ENCODE data around the gene QRICH2.
"Not testable (repeated sequence)": the region's sequence is repeated elsewhere in the genome, so short reads cannot be mapped to it uniquely, and the experiment has no call there.

Gene QRICH2

GRCh38 chr17:76264755-76265623, 43.1 kb downstream of the QRICH2 start, which contains the start of gene UBALD2:
Gene UBALD2, plus strand, starts transcription at chr17:76265348. Its CDS starts 158 bp downstream, at chr17:76265506.
- peak; percentile 100 for DNase-seq

DNA sequence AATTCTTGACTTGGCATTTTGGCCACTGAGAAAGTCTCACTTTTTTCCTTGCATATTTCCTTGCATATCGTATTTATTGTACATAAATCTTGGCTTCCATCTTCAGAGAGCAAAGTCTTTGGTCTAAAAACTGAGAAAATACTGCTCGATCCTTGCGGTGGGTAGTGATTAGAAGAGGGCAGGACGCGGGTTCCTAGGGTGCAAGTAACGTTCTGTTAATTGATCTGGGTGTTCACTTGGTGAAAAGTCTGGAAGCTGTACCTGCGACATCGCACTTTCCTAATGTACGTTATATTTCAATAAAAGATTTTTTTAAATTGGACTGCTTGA, 43.7 kb downstream of the QRICH2 start:
- no peak for DNase-seq

DNA sequence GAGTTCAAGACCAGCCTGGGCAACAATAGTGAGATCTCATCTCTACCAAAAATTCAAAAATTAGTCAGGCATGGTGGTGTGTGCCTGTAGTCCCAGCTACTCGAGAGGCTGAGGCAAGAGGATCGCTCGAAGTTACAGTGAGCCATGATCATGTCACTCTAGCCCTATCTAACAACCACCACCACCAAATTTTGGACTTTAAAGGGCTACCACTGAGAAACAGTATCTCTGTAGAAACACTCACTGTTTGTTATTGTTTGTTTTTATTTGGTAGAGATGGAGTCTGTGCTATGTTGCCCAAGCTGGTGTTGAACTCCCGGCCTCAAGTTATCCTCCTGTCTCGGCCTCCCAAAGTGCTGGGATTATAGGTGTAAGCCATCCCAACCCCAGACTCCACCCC, 44.2 kb downstream of the QRICH2 start:
- no peak for DNase-seq

GRCh38 chr17:76262732-76263344, 45.2 kb downstream of the QRICH2 start:
- no peak for DNase-seq

GRCh38 chr17:76261421-76262215, 46.5 kb downstream of the QRICH2 start:
- DNase-seq, result peak; percentile 23

GRCh38 chr17:76260669-76261068, 47.4 kb downstream of the QRICH2 start:
- DNase-seq, result no peak

DNA sequence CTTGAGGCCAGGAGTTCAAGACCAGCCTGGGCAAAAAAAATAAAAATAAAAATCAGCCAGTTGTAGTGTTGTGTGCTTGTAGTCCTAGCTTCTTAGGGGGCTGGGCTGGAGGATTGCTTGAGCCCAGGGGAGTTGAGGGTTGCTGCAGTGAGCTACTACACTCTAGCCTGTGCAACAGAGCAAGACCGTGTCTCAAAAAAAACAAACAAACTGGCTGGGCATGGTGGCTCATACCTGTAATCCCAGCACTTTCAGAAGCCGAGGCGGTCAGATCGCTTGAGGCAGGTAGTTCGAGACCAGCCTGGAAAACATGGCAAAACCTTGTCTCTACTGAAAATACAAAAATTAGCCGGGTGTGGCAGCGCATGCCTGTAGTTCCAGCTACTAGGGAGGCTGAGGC, 47.9 kb downstream of the QRICH2 start:
- DNase-seq, result no peak

GRCh38 chr17:76256430-76257050, 51.5 kb downstream of the QRICH2 start:
- DNase-seq, result not testable (repeated sequence)

- DNase-seq, result no peak
These were observed 52.2 kb downstream of the QRICH2 start for GRCh38 chr17:76255801-76256429.

DNA sequence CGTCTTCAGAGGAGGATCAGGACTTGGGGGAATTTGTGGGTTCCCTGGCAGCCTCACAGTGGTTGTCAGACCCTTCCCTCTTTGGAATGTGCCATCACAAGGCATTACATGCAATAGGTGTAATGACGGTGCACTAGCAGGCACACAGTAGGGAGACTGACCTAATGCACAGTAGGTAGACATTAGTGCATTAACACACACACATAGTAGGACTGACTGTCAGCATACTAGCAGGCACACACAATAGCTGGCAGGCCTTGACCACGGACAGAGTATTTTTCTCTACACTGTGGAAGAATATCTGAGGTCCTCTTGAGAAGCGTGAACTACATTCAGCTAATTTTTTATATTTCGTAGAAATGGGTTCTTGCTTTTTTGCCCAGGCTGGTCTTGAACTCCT, 53.8 kb downstream of the QRICH2 start:
- DNase-seq, result no peak

DNA sequence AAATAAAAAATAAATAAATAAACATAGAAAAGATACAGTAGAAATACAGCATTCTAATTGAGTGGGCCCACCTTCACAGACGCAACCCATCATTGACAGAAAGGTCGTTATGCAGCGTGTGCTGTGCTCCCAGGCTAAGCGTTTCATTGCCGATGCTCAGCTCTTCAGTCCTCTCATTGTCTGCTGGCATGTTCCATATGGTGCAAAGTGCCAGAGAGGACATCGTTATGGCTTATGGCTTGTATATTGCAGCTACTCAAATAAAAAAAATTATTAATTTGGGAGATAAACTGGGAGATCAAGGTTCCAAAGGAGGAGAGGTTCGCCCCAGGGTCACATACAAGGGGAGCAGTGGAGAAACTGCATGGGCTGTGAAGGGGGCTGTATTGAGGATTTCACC, 54.2 kb downstream of the QRICH2 start:
- no peak for DNase-seq

DNA sequence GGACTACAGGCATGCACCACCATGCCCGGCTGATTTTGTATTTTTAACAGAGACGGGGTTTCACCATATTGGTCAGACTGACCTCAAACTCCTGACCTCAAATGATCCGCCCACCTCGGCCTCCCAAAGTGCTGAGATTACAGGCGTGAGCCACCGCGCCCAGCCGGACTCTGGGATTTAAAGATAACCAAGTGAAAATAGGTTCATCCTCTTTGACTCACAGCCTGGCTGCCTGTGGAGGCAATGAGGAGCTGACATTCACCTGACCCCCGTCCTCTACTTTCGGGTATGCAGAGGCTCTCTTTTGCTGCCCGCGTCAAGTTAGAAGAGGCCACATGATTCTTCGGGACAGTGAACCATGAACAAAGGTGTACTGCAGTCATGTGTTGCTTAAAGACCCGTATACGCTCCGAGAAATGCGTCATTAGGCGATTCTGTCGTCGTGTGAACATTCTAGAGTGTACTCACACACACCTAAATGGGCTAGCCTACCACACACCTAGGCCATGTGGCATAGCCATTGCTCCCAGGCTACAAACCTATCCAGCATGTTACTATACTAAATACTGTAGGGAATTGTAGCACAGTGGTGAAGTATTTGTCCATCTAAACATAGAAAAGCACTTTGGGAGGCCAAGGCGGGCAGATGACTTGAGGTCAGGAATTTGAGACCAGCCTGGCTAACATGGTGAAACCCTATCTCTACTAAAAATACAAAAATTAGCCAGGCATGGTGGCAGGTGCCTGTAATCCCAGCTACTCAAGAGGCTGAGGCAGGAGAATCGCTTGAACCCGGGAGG, 54.9 kb downstream of the QRICH2 start:
- DNase-seq, result not testable (repeated sequence)

DNA sequence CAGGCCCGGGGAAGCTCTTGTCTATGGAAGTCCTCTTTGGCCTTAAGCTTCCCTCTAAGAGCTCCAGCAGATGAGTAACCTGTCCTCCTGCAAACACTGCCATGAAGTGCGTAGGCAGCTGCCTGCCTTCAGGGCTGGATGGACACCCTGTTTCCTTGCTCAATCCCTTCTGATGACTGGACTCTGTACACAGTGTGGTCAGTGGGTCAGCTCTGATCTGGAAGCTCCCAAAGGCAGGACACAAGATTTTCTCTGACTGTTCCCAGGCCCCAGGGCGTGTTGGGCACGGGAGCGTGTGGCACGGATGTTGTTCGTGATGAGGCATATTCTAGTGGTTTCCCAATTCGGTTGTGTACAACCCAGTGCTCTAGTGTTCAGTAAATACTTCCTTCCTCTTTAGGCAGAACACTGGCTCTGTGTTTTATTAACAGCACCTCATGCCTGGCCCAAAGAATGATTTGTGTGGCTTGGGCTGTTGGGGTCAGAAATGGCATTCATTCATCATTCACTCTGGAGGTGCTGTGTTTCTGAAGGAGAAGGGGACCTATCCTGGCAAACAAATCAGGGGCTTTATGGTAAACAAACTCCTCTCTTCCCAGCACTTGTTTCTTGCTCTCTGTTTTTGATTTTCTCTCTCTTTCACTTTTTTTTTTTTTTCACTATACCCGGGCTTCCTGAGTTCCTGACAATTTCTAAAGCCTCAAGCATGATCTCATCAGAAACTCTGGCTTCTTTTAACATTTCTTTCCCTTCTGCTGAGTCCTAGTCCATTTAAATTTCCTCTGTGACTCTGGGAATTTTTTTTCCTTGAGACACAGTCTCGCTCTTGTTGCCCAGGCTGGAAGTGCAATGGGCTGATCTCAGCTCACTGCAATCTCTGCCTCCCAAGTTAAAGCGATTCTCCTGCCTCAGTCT, 55.8 kb downstream of the QRICH2 start:
- DNase-seq, result peak; percentile 35

- no peak for DNase-seq
These were observed 56.5 kb downstream of the QRICH2 start for GRCh38 chr17:76251478-76252039.

DNA sequence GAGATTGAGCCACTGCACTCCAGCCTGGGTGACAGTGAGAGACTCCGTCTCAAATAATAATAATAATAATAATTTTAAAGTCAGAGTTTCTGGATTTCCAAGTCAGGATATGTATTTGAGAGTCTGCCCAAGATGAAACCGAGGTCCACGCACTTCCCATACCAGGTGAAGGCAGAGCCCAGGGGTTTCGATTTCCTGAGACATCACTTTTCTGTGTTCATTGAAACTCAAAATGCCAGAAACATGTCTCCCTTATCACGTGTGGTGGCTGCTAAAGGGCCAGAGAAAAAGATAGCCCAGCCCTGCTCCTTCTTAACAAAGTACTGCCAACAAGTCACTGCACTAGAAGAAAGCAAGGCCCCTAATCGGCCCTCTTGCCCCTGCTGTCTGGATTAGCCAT, 57.9 kb downstream of the QRICH2 start:
- DNase-seq, result no peak

- no peak for DNase-seq
These were observed 59.9 kb downstream of the QRICH2 start for GRCh38 chr17:76248013-76248782.

- DNase-seq, result no peak
These were observed 60.8 kb downstream of the QRICH2 start for GRCh38 chr17:76247304-76247703.

GRCh38 chr17:76246080-76247066, 61.7 kb downstream of the QRICH2 start:
- DNase-seq, result peak; percentile 57
